ENCODE data around the gene ARID1B.

ARID1B gene

GRCh38 chr6:157148391-157149323, 371.5 kb downstream of the ARID1B start:
- DNase-seq (ENCODE audit: low read depth, low spot score) = peak; percentile 95

- DNase-seq (ENCODE audit: low read depth, low spot score) = peak; percentile 82
Measured at GRCh38 chr6:157150076-157150475, 372.9 kb downstream of the ARID1B start.

DNA sequence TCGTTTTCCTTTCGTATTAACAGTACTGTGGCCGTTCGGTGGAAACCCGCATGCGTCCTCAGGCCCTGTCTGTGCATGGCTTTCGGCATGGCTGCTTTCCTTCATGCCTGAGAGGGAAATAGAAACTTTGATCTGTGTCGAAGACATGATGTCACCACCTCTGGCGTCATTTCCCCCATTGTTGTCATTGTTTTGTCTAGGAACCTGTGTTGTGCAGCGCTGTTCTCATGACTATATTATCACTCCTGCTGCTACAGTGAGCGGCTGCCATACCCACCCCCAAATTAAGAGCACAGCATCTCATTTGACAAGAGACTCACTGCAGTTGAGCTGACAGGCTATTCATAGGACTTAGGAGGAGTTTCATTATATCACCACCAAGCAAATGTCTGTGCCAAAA, 373.9 kb downstream of the ARID1B start:
- DNase-seq (ENCODE audit: low read depth, low spot score) = peak; percentile 67

- peak; percentile 80 for DNase-seq (ENCODE audit: low read depth, low spot score)
Measured at GRCh38 chr6:157151989-157152388, 374.8 kb downstream of the ARID1B start.

DNA sequence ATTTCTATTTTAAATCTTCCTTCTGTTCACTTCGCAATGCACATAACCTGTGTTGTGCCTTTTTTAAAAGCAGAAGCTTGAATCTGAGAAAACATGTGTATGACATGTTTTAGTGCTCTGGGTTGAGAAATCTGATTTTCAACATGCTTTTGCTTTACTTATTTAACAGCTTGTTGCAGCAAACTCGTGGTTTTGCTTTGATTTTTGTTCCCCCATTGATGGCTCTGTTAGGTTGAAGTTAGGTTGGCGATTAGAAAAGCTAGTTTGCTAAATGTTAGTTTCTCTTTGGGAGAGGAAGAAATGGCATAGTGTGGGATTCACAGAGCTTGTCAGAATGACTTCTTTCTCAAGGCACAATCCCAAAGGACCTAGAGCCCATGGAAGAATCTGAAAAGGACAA, 375.4 kb downstream of the ARID1B start:
- no peak for DNase-seq (ENCODE audit: low read depth, low spot score)

DNA sequence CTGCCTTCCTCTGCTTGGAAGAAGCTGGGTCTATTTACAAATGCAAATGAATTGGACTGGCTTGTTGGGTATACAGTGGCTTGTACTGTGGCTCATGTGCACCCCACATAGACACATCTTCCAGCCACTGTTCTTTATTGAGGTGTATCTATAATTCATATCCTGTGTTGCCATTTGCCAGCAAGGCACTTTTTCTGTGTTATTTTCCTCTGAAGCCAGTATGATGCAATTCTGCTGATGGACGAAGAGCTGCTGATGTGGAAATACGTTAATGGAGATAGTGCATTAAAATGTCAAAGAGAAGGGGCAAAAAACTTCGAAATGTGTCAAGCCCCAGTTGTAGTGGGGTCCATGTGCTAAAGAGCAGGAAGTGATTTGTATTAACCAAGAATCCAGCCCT, 378.6 kb downstream of the ARID1B start:
- DNase-seq (ENCODE audit: low read depth, low spot score) = no peak

DNA sequence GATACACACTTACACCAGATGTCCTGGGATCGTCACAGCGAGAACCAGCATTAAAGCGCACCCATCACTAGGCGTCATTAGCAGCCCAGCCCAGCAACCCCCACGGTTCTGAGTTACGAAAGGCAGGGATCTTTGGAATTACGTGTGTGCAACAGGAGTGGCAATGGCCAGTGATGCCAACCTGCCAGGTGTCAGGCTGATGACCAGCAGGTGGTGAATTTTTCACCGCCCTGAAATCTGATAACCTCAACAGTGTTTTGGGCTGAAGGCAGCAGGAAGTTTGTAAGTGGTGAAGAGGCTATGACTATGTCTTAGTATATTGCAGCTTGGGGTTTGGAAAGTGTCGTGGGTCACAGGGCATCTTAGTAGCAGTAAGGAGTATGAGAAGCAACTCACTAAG, 380.1 kb downstream of the ARID1B start:
- no peak for DNase-seq (ENCODE audit: low read depth, low spot score)

DNA sequence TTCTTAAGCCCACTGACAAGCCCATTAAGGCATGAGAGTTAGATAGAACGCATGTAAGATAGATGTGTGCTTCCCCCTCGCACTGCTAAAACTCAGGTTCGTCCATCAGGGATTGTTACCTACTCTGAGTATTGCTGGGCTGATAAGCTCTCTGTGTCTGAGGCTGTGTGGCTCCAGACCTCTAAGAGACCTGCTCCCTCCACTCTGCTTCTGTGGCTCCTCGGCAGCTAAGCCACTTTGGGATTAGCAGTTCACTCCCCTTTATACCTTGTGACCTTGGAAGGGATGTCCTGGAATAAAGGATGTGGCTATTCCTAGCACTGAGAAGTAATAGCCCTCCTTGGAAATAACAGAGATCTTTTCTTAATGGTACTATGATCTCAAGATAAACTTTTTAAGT, 381.3 kb downstream of the ARID1B start:
- DNase-seq (ENCODE audit: low read depth, low spot score) = no peak

DNA sequence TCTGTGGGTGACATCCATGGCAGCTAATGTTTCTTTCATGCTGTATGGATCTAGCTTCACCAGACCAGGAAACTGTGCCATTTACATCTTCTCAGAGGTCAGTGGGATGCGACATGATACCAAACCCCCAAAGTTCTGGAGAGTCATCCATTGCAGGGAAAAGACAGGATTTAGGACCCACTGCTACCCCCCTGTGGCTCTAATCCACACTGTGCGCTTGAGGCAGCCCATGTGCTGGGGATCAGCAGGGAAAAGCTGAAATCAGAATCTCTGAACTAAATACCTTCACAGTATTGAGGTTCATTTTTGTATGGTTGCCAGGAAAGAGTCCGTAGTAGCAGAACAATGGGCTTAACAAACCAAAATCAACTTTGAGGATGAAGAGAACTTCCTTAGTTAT, 381.7 kb downstream of the ARID1B start:
- no peak for DNase-seq (ENCODE audit: low read depth, low spot score)

DNA sequence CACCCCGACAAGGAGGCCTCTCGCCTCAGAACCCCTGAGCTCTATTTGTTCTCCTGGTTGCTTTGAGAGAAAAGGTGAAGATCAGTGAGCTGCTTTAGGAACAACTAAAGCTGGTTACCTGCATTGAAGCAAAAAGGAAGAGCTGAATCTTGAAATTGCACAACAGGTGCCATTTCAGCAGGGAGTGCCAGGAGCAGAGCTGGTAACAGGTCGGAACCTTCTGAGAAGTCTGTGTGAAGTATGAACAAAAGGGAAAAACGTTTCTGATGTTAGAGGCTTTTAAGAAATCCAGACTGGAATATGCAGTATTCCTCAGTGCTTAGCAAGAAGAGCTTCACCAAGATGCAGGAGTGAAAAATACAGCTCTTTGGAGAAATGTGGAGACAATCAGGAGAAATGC, 382.2 kb downstream of the ARID1B start:
- DNase-seq (ENCODE audit: low read depth, low spot score) = no peak

GRCh38 chr6:157161912-157162311, 384.7 kb downstream of the ARID1B start:
- DNase-seq (ENCODE audit: low read depth, low spot score) = no peak

DNA sequence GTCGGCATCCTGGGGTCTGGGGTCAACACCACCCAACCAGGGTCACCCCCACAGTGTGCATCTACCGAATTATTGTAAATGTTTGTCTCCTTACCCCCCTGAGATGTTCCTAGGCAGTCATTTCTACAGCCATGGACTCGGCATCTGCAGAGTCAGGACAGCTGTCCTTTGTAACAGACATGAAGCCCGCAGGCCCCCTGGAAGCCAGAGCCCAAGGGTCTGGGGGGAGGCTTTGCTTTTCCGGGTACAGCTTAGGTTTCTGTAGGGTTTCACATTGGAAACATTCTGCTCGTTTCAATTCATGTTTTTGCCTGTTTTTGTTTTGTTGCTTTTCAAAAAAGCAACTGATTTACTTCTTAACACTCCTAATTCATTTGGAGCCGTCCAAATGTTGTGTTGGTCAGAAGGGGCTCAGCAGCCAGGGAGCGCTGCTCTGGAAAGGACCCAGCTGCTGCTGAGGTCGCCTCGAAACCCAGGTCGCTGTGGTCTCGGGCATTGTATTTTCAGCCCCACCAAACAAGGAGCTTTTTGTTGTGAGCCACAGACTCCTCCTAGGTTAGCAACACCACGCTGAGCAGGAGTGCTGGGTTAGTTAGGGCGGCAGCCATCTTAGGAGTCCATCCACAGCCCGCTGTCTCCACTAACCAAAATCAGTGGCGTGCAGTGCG, 385.7 kb downstream of the ARID1B start:
- DNase-seq (ENCODE audit: low read depth, low spot score) = no peak

GRCh38 chr6:157163434-157164159, 386.4 kb downstream of the ARID1B start:
- no peak for DNase-seq (ENCODE audit: low read depth, low spot score)

GRCh38 chr6:157164972-157165371, 387.8 kb downstream of the ARID1B start:
- no peak for DNase-seq (ENCODE audit: low read depth, low spot score)

DNA sequence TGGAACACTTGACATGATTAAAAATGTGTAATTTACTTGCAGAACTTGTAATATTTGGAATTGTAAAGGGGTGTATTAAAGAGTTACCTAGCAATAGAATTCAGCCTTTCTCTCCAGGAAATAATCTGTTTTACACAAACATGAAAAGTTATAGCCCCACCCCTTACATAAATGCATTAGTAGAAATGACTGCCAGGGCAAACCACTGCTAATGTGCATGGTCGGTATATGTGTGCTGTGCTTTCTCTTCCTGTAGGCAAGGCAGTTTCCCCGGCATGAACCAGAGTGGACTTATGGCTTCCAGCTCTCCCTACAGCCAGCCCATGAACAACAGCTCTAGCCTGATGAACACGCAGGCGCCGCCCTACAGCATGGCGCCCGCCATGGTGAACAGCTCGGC, 389.6 kb downstream of the ARID1B start:
- DNase-seq (ENCODE audit: low read depth, low spot score) = no peak

DNA sequence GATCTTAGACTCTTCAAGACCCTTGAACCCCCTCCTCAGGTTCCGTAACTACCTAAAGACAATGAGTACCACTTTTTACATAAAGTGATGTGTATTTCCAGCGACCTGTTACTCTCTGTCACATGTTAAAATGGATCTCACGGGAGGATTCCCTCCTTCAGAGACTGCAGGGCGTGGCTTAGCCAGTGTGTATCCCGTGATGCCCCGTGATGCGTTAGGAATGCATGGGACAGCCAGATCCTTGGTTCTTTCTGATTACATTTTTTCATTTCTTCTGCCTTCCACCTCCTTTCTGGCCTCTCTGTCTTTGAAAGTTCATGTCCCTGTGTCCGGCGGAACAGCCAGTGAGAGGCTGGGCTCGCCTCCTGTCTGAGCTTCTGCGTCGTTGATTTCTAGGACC, 390.7 kb downstream of the ARID1B start:
- no peak for DNase-seq (ENCODE audit: low read depth, low spot score)

- DNase-seq (ENCODE audit: low read depth, low spot score) = no peak
Measured at GRCh38 chr6:157168471-157168870, 391.3 kb downstream of the ARID1B start.

DNA sequence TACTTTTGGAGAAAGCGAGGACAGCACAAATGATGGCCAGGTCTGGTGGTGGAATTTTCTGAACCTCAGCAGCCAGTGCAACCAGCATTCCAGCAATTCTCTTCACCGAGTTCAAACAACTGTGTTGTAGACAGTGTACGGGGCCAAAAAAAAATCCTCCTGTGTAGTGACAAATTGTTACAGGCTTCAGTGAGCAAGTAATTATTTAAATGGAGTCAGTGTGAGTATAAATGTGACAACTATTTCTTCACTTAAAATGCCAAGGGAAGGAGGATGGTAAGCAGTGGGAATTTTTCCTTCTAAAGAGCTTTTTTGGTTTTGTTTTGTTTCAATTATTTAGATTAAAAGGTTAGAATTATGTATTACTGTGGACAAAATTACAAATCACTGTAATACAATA, 392.0 kb downstream of the ARID1B start:
- DNase-seq (ENCODE audit: low read depth, low spot score) = peak; percentile 48

DNA sequence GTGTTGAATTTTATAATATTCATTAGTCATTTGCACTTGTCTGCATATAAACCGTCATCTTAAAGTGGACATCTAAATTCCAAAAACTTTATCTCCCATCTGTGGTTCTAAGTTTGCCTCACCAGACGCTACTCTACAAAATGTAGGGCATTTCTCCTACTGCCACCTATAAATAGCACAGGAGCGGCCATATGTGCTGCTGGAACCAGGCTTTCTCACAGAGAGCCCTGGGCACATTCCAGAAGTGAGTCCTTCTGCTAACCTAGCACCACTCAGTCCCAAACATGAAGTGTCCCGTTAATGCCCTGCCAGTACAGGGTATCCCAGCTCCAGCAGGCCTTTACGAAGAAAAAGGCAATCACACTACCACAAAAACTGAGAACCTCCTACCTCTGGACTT, 392.5 kb downstream of the ARID1B start:
- DNase-seq (ENCODE audit: low read depth, low spot score) = no peak

GRCh38 chr6:157170535-157170934, 393.4 kb downstream of the ARID1B start:
- DNase-seq (ENCODE audit: low read depth, low spot score) = no peak

DNA sequence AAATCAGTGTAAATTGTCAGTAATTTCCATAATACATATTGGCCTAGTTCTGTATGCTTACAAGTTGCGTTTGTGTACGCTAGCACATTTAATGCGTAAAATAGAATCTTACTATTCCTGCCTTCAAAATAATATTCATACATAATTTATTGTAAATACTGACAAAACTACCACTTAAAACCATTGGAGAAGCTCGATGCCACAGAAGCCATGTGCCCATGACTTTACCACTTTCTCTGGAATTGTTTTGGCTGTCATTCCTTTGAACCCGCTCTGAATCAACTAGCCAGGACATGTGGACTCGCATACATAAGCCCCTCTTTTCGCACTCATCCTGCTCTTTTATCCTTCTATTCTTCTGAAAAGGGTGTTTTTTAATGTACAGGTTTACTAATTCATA, 394.6 kb downstream of the ARID1B start:
- DNase-seq (ENCODE audit: low read depth, low spot score) = no peak

GRCh38 chr6:157172231-157172701, 395.1 kb downstream of the ARID1B start:
- peak; percentile 46 for DNase-seq (ENCODE audit: low read depth, low spot score)

All from astrocyte of the hippocampus (primary cell).